ENCODE measurements around the gene WDR19.

WDR19 gene

DNA sequence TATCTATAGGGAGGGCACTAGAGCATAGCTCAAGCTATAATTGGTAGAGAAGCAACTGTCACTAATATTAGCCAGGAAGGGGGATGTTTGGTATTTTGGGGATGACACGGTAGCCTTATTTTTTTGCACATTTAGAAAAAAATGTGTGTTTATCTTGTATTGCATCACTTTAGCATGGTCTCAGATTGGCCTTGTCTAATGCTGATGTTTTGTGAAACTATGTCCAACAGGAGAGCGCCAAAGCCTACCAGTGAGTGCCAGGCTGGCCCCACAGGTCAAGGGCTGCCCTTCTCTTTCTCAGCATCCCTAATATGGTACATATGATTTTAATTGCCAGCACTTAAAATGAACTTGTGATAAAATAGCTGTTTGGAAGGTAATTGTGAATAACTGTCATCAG lies 24.8 kb upstream of the WDR19 start:
- Mint-ChIP-seq H3K27ac (no peak overlapping the region), H3K4me1 (no peaks in the 10 kb centered on the region), H3K27me3 (ENCODE audit: low read depth) (peaks cover 3% of the 10 kb centered on the region), H3K36me3 (ENCODE audit: low read depth) (no peaks in the 10 kb centered on the region), H3K9me3 (no peaks in the 10 kb centered on the region), H3K4me3 (no peak overlapping the region)
- no peak for TF ChIP-seq CTCF (IDR thresholded peaks at IDR 0.05; ENCODE audit: unreplicated experiment in 3 of 3)

- Mint-ChIP-seq H3K27ac (no peak overlapping the region), H3K9me3 (peaks cover 4% of the 10 kb centered on the region), H3K4me3 (no peak overlapping the region), H3K4me1 (no peaks in the 10 kb centered on the region), H3K27me3 (ENCODE audit: low read depth) (peaks cover 6% of the 10 kb centered on the region), H3K36me3 (ENCODE audit: low read depth) (no peaks in the 10 kb centered on the region)
- no peak for TF ChIP-seq CTCF (IDR thresholded peaks at IDR 0.05; ENCODE audit: unreplicated experiment in 3 of 3)
Observed at GRCh38 chr4:39166177-39166576, 16.2 kb upstream of the WDR19 start.

DNA sequence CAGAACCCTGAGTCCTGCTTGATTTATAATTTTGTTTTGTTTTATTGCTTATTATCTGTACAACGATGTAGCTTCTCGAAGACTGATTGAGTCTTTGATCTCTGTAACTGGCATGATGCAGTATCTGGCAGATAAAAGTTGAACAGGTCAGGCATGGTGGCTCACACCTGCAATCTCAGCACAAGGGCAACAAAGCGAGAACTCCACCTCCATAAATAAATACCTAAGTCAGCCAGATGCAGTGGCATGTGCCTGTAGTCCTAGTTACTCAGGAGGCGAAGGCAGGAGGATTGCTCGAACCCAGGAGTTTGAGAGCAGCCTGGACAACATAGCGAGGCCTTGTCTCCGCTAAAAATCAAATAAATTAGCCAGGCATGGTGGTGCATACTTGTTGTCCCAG lies 15.7 kb upstream of the WDR19 start:
- no peaks in the 10 kb centered on the region for H3K4me1 Mint-ChIP-seq
- peaks cover 6% of the 10 kb centered on the region for H3K27me3 Mint-ChIP-seq (ENCODE audit: low read depth)
- no peak for TF ChIP-seq CTCF (IDR thresholded peaks at IDR 0.05; ENCODE audit: unreplicated experiment in 3 of 3)
- H3K4me3 Mint-ChIP-seq = no peak overlapping the region
- peaks cover 6% of the 10 kb centered on the region for H3K9me3 Mint-ChIP-seq
- H3K36me3 Mint-ChIP-seq (ENCODE audit: low read depth) = no peaks in the 10 kb centered on the region
- no peak overlapping the region for H3K27ac Mint-ChIP-seq

- Mint-ChIP-seq H3K27ac (no peak overlapping the region), H3K36me3 (ENCODE audit: low read depth) (no peaks in the 10 kb centered on the region), H3K4me1 (no peaks in the 10 kb centered on the region), H3K9me3 (peaks cover 7% of the 10 kb centered on the region), H3K27me3 (ENCODE audit: low read depth) (peaks cover 3% of the 10 kb centered on the region), H3K4me3 (no peak overlapping the region)
- TF ChIP-seq CTCF (IDR thresholded peaks at IDR 0.05; ENCODE audit: unreplicated experiment in 3 of 3) = no peak
Observed at GRCh38 chr4:39169426-39169825, 12.9 kb upstream of the WDR19 start.

GRCh38 chr4:39170301-39170700 lies 12.0 kb upstream of the WDR19 start:
- Mint-ChIP-seq H3K4me1 (no peaks in the 10 kb centered on the region), H3K27ac (no peak overlapping the region), H3K9me3 (peaks cover 7% of the 10 kb centered on the region), H3K36me3 (ENCODE audit: low read depth) (no peaks in the 10 kb centered on the region), H3K4me3 (no peak overlapping the region), H3K27me3 (ENCODE audit: low read depth) (peaks cover 3% of the 10 kb centered on the region)
- no peak for TF ChIP-seq CTCF (IDR thresholded peaks at IDR 0.05; ENCODE audit: unreplicated experiment in 3 of 3)

- no peak for TF ChIP-seq CTCF (IDR thresholded peaks at IDR 0.05; ENCODE audit: unreplicated experiment in 3 of 3)
- H3K4me1 Mint-ChIP-seq = no peaks in the 10 kb centered on the region
- no peak overlapping the region for H3K27ac Mint-ChIP-seq
- H3K9me3 Mint-ChIP-seq = no peaks in the 10 kb centered on the region
- no peaks in the 10 kb centered on the region for H3K36me3 Mint-ChIP-seq (ENCODE audit: low read depth)
- H3K27me3 Mint-ChIP-seq (ENCODE audit: low read depth) = peaks cover 5% of the 10 kb centered on the region
- no peak overlapping the region for H3K4me3 Mint-ChIP-seq
Observed at GRCh38 chr4:39178706-39179105, 3.6 kb upstream of the WDR19 start.

Measured in nephron (organoid).